Measurements from ENCODE around the gene GATA2. TPM values are rescaled to one million over a fixed set of nuclear protein-coding genes. Genes with fewer than 3 reads are reported as not detected.

The GATA2 gene
- total RNA-seq, 1 donor from 2014 or later = 23.9 TPM

- H3K9me3 Mint-ChIP-seq = no peaks in the 10 kb centered on the region
- H3K4me3 Mint-ChIP-seq = peak overlapping the region; percentile 93
- H3K27ac Mint-ChIP-seq = no peak overlapping the region
- no peak for TF ChIP-seq CTCF (conservative IDR thresholded peaks at IDR 0.05)
- H3K4me1 Mint-ChIP-seq (ENCODE audit: unreplicated experiment) = peaks cover 16% of the 10 kb centered on the region
- peaks cover 8% of the 10 kb centered on the region for H3K36me3 Mint-ChIP-seq
- peaks cover 82% of the 10 kb centered on the region for H3K27me3 Mint-ChIP-seq
- DNase-seq (ENCODE audit: extremely low spot score, unreplicated experiment) = no peak
Observed at GRCh38 chr3:128486681-128487537, 6.1 kb downstream of the GATA2 start.

- TF ChIP-seq CTCF (conservative IDR thresholded peaks at IDR 0.05) = no peak
- no peaks in the 10 kb centered on the region for H3K9me3 Mint-ChIP-seq
- peaks cover 8% of the 10 kb centered on the region for H3K36me3 Mint-ChIP-seq
- peaks cover 78% of the 10 kb centered on the region for H3K27me3 Mint-ChIP-seq
- peaks cover 17% of the 10 kb centered on the region for H3K4me1 Mint-ChIP-seq (ENCODE audit: unreplicated experiment)
- no peak for DNase-seq (ENCODE audit: extremely low spot score, unreplicated experiment)
- no peak overlapping the region for H3K27ac Mint-ChIP-seq
- peak overlapping the region; percentile 93 for H3K4me3 Mint-ChIP-seq
Observed at GRCh38 chr3:128486205-128486628, 6.8 kb downstream of the GATA2 start.

GRCh38 chr3:128485282-128486204, 7.5 kb downstream of the GATA2 start:
- no peak overlapping the region for H3K27ac Mint-ChIP-seq
- TF ChIP-seq CTCF (conservative IDR thresholded peaks at IDR 0.05) = no peak
- peaks cover 17% of the 10 kb centered on the region for H3K4me1 Mint-ChIP-seq (ENCODE audit: unreplicated experiment)
- no peak for DNase-seq (ENCODE audit: extremely low spot score, unreplicated experiment)
- H3K4me3 Mint-ChIP-seq = peak overlapping the region; percentile 83
- no peaks in the 10 kb centered on the region for H3K9me3 Mint-ChIP-seq
- peaks cover 76% of the 10 kb centered on the region for H3K27me3 Mint-ChIP-seq
- H3K36me3 Mint-ChIP-seq = peaks cover 8% of the 10 kb centered on the region

GRCh38 chr3:128484404-128485281, 8.4 kb downstream of the GATA2 start:
- Mint-ChIP-seq H3K4me1 (ENCODE audit: unreplicated experiment) (peaks cover 17% of the 10 kb centered on the region), H3K27me3 (peaks cover 76% of the 10 kb centered on the region), H3K36me3 (peaks cover 8% of the 10 kb centered on the region), H3K4me3 (peak overlapping the region; percentile 83), H3K27ac (no peak overlapping the region), H3K9me3 (no peaks in the 10 kb centered on the region)
- no peak for DNase-seq (ENCODE audit: extremely low spot score, unreplicated experiment)
- no peak for TF ChIP-seq CTCF (conservative IDR thresholded peaks at IDR 0.05)

Measured in type B pancreatic cell (in vitro differentiated cells).